ENCODE results near the gene BDNF.

The BDNF gene

GRCh38 chr11:27625347-27625912 lies 74.8 kb downstream of the BDNF start:
- DNase-seq = no peak

DNA sequence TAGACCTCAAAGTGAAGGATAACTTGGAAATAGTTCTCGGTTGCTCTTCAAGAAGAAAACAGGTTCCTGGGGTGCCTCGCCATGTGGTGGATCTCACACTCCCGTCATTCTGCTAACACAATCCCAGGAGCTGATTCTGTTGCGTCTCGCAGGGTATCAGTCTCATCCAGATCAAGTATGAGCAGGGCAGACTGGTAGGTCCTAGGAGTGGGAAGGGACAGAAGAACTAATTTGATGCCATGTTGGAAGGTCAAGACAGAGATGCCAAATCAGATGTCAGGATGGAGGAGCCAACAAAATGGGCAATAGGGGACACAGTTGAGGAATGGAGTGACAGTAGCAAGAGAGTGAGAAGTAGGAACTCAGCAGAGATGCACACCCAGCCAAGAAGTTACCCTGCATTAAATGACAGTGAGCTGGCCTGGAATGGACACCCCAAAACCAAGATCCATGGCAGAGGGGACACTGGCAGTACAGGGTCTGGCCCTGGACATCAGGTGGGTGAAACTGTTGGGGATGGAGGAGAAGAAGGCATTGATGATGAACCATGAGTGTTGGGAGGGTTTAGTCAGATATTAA lies 76.2 kb downstream of the BDNF start:
- no peak for DNase-seq

GRCh38 chr11:27622541-27623300 lies 77.5 kb downstream of the BDNF start:
- DNase-seq = no peak

DNA sequence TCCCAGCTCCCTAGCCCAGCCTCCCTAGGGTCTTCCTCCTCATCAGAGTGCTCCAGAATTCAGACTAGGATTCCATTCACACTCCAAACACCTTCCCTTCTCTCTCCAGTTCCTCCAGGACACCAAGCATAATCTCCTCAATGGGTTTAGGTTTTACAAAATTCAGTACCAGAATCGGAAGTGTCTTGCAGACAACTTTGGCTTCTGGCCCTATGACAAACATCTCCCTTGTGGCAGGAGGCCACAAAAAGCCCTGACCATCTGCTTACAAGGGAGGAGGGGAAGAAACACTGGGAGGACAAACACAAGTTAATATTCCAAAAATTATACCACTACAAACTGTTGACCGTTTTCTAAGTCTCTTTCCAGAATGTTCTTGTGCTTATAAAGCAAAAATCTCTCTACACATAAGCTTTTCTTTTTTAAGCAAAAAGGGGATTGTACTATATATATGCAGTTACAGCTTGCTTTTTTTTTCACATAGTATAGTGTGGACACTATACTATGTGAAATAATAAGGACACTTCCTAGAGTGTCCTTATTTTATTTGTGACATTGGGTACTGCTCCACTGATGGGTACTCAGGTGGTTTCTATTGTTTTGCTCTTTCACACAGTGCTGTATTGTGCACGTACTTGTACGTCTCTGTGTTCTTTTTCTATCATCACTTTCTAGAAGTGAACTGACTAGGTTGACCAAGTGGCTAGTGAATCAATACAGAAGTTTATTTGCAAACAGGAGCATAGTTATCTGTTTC lies 78.7 kb downstream of the BDNF start:
- no peak for DNase-seq

- no peak for DNase-seq
Observed at GRCh38 chr11:27619763-27620335, 80.4 kb downstream of the BDNF start.

DNA sequence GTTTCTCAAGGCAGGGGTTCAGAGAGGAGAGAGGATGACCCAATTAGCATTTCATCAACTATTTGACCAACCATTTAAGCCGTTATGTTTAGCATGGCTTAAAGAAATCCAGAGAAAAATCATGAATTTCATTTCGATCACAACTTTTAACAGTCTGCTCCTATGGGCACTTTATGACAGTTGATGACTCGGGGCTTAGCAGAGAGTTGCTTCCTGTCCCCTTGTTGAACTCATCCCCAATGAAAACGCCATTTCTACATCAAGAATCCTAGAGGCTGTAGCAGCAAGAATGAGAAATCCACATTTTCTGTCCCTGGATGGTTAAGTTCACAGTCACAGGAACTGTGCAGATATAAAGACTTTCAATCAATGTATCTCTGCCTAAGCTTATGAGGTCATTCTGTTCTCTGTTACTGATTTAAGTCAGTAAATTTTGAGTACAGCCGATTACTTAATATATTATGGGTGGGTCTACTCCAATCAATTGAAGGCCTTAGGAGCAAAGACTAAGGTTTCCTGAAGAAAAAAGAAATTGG lies 81.1 kb downstream of the BDNF start:
- DNase-seq = no peak

DNA sequence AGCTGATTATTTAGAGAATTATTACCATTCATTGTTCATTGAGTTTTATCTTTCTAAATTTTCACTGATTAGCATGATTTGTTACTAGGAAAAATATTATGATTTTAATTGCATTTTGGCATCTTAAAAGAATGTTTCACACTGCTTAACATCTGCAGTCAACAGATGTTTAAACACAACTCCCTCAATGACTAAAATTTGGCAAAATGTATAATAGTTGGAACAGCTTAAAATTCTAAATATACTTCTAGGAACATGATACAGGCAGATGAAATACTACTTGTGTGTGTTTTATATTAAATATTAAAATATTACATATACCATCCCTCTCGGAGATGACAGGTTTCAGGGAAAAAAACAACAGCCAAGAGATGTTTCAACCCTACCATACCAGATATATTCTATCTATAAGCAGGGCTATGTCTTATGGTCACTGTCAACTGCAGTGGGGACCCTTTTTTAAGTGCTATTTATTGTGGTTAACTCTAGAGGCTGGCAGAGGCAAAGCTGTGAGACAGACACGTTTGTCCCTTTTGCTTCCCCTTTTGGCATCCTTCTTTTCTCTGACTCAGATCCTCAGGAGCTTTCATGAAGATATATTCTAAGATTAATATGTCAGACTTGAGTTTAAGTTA lies 81.9 kb downstream of the BDNF start:
- DNase-seq = no peak

GRCh38 chr11:27616711-27617110 lies 83.5 kb downstream of the BDNF start:
- no peak for DNase-seq

DNA sequence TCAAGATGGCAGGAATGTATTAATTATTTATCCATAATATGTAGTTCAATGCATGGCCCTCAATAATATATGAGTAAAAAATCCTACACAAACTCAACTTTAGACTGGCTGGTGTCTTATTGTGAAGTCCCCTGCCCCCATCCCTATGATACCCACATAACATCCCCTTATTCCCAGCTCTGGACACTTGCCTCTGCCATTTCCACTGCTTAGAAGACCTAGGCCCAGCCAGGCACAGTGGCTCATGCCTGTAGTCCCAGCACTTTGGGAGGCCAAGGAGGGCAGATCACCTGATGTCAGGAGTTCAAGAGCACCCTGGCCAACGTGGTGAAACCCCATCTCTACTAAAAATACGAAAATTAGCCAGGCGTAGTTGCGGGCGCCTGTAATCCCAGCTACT lies 84.4 kb downstream of the BDNF start:
- no peak for DNase-seq

DNA sequence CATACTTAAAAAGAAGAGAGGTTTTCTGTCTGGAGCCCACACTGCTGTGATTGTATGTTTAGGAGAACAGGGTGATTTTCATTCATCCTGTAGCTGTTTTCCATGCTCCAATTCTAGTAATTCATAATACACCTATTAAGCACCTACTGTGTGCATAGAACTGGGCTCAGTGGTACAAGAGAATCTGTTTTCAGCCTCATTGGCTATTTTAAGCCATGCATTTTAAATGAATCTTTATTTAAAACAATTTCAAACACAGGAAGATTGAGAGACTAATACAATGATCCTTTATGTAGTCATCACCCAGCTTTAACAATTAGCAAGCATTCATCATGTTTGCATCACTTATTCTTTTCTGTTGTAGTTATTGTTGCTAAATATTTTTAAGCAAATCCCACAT lies 86.2 kb downstream of the BDNF start:
- no peak for DNase-seq

DNA sequence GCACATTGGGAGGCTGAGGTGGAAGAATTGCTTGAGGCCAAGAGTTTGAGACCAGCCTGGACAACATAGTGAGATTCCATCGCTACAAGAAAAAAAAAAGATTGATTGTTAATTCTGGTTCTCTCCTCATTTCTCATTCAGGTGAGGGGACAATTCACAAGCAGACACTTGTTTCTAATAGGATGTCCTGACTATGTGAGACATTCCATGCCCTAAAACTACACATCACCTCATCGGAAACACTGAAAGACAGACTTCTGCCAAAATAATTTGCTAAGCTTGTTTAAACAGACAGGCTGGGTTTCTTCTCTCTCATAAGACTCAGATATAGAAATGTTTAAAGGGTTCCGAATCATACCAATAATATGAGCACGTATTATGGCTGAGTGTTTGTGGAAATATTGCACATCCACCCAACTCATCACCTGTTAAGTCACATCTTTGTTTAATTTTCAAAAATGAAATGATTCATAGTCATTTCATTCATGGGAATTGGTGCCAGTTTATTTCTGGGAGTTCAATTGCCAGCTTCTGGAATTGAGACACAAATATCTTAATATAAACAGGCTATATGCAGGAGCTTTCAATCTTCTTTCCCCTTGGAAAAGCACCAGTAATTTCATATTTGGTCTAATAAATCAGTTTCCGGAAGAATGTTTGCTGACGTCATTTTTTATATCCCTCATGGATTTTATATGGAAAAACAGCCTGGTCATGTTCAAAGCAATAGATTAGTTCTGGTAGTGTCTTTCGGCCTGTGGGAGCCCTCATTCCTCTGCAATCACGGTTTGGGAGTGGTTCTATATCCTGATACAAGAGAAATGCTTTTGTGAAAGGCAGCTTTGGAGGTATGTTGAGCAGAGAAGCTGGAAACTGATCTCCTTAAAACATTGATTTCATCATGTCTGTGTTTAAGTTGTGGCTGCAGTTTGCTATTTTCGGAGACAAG lies 87.0 kb downstream of the BDNF start:
- DNase-seq = no peak

- DNase-seq = no peak
Observed at GRCh38 chr11:27611947-27612455, 88.3 kb downstream of the BDNF start.

- no peak for DNase-seq
Observed at GRCh38 chr11:27611390-27611789, 88.9 kb downstream of the BDNF start.

DNA sequence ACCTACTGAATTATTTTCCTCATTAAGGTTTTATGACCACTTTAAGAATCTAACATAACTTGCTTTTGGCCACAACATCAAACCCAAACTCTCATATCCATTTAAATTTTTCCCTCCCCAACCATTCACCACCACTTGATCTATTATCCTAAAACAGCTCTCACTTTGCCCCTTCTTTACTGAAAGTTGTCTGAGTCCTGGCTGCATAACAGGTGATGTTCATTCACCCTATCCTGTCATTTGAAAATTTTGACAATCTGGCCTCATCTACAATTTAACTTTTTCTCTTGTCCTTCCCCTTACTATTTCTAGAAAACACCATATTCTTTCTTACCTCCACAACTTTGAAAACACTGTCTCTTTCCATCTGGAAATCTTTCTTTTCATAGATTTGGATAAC lies 89.3 kb downstream of the BDNF start:
- no peak for DNase-seq

- no peak for DNase-seq
Observed at GRCh38 chr11:27610280-27610679, 90.0 kb downstream of the BDNF start.

GRCh38 chr11:27608951-27609350 lies 91.3 kb downstream of the BDNF start:
- no peak for DNase-seq

- no peak for DNase-seq
Observed at GRCh38 chr11:27605422-27605821, 94.8 kb downstream of the BDNF start.
